ENCODE results near the gene FAM114A1.

Gene FAM114A1

GRCh38 chr4:38920677-38921076, 53.1 kb downstream of the FAM114A1 start:
- TF ChIP-seq CTCF (IDR thresholded peaks at IDR 0.05; ENCODE audit: low read depth, low read length, poor library complexity, severe bottlenecking) (no peak), EZH2phosphoT487 (IDR thresholded peaks at IDR 0.05; ENCODE audit: borderline replicate concordance, low read length) (no peak)
- H3K4me3 ChIP-seq (ENCODE audit: low read length), result no peak overlapping the region
- no peak overlapping the region for H3K27ac ChIP-seq (ENCODE audit: low read depth, low read length)
- no peaks in the 10 kb centered on the region for H3K36me3 ChIP-seq (ENCODE audit: control insufficient read depth, low read length)
- no peaks in the 10 kb centered on the region for H3K79me2 ChIP-seq (ENCODE audit: control insufficient read depth, low read length)
- no peak overlapping the region for H3K4me2 ChIP-seq (ENCODE audit: low read length)
- no peaks in the 10 kb centered on the region for H3K9me2 ChIP-seq (replicated peaks; ENCODE audit: control insufficient read depth, low read length)
- no peaks in the 10 kb centered on the region; the same call in 1 of the 2 replicates for H3K27me3 ChIP-seq (ENCODE audit: control insufficient read depth, low read length)
- no peaks in the 10 kb centered on the region for H3F3A ChIP-seq (ENCODE audit: control insufficient read depth, insufficient read depth)
- no peaks in the 10 kb centered on the region for H3K4me1 ChIP-seq (ENCODE audit: control insufficient read depth, low read length)
- H4K20me1 ChIP-seq (ENCODE audit: control insufficient read depth, insufficient read depth, low read depth, low read length), result no peaks in the 10 kb centered on the region
- no peaks in the 10 kb centered on the region for H3K9me3 ChIP-seq (ENCODE audit: control insufficient read depth, insufficient read depth, low read length)

- Histone ChIP-seq H3F3A (ENCODE audit: control insufficient read depth, insufficient read depth) (no peaks in the 10 kb centered on the region), H3K9me2 (replicated peaks; ENCODE audit: control insufficient read depth, low read length) (no peaks in the 10 kb centered on the region), H3K27ac (ENCODE audit: low read depth, low read length) (no peak overlapping the region), H3K4me2 (ENCODE audit: low read length) (no peak overlapping the region), H3K27me3 (ENCODE audit: control insufficient read depth, low read length) (no peaks in the 10 kb centered on the region; the same call in 1 of the 2 replicates), H3K4me3 (ENCODE audit: low read length) (no peak overlapping the region), H4K20me1 (ENCODE audit: control insufficient read depth, insufficient read depth, low read depth, low read length) (no peaks in the 10 kb centered on the region), H3K79me2 (ENCODE audit: control insufficient read depth, low read length) (no peaks in the 10 kb centered on the region), H3K4me1 (ENCODE audit: control insufficient read depth, low read length) (no peaks in the 10 kb centered on the region), H3K9me3 (ENCODE audit: control insufficient read depth, insufficient read depth, low read length) (no peaks in the 10 kb centered on the region), H3K36me3 (ENCODE audit: control insufficient read depth, low read length) (no peaks in the 10 kb centered on the region)
- TF ChIP-seq CTCF (IDR thresholded peaks at IDR 0.05; ENCODE audit: low read depth, low read length, poor library complexity, severe bottlenecking), result no peak
- no peak for TF ChIP-seq EZH2phosphoT487 (IDR thresholded peaks at IDR 0.05; ENCODE audit: borderline replicate concordance, low read length)
Observed at GRCh38 chr4:38921151-38921550, 53.5 kb downstream of the FAM114A1 start.

GRCh38 chr4:38923746-38924145, 56.1 kb downstream of the FAM114A1 start:
- H3F3A ChIP-seq (ENCODE audit: control insufficient read depth, insufficient read depth), result no peaks in the 10 kb centered on the region
- TF ChIP-seq CTCF (IDR thresholded peaks at IDR 0.05; ENCODE audit: low read depth, low read length, poor library complexity, severe bottlenecking) (no peak), EZH2phosphoT487 (IDR thresholded peaks at IDR 0.05; ENCODE audit: borderline replicate concordance, low read length) (no peak)
- no peaks in the 10 kb centered on the region; the same call in 1 of the 2 replicates for H3K27me3 ChIP-seq (ENCODE audit: control insufficient read depth, low read length)
- H3K4me2 ChIP-seq (ENCODE audit: low read length), result no peak overlapping the region
- H3K27ac ChIP-seq (ENCODE audit: low read depth, low read length), result no peak overlapping the region
- H3K36me3 ChIP-seq (ENCODE audit: control insufficient read depth, low read length), result no peaks in the 10 kb centered on the region
- H3K79me2 ChIP-seq (ENCODE audit: control insufficient read depth, low read length), result no peaks in the 10 kb centered on the region
- no peaks in the 10 kb centered on the region for H3K9me3 ChIP-seq (ENCODE audit: control insufficient read depth, insufficient read depth, low read length)
- no peaks in the 10 kb centered on the region for H4K20me1 ChIP-seq (ENCODE audit: control insufficient read depth, insufficient read depth, low read depth, low read length)
- no peak overlapping the region for H3K4me3 ChIP-seq (ENCODE audit: low read length)
- H3K4me1 ChIP-seq (ENCODE audit: control insufficient read depth, low read length), result no peaks in the 10 kb centered on the region
- H3K9me2 ChIP-seq (replicated peaks; ENCODE audit: control insufficient read depth, low read length), result no peaks in the 10 kb centered on the region

Measured in DOHH2 (cell line).